Stromal cell of bone marrow (primary cell): ENCODE measurements around the gene PRAMEF2.
"Not testable (repeated sequence)": the region's sequence is repeated elsewhere in the genome, so short reads cannot be mapped to it uniquely, and the experiment has no call there.

Experiments
- DNase-seq: peaks from one replicate; pipeline ENCODE4 v3.0.0-alpha.2; 2012; ENCODE audit warnings: low read depth

The PRAMEF2 gene, protein sequence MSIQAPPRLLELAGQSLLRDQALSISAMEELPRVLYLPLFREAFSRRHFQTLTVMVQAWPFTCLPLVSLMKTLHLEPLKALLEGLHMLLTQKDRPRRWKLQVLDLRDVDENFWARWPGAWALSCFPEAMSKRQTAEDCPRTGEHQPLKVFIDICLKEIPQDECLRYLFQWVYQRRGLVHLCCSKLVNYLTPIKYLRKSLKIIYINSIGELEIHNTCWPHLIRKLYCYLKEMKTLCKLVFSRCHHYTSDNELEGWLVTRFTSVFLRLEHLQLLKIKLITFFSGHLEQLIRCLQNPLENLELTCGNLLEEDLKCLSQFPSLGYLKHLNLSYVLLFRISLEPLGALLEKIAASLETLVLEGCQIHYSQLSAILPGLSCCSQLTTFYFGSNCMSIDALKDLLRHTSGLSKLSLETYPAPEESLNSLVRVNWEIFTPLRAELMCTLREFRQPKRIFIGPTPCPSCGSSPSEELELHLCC

GRCh38 chr1:12856786-12857185 is at the start of gene PRAMEF2:
PRAMEF2 (plus strand) TSS chr1:12857086; CDS start chr1:12859010, 1,924 bp downstream.
- not testable (repeated sequence) for DNase-seq

DNA sequence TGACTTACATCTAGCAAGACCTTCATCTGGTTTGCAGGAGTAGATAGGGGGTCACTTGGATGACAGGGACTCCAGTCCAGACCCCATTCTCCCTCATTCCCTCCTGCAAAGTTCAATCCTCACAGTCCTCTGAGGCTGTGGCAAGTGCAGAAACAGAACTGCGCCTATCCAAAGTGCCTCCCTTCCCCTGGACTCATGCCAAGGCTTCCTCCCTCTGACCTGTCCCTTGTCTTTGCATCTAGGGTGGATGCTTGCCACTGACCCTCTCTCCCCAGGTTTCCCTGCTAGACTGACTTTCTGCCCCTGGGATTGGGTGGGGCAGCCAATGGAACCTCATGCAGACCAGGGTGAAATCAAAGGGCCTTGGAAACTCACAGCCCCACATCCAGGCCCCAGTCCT is 47.0 kb upstream of the PRAMEF2 start:
- DNase-seq = no peak

DNA sequence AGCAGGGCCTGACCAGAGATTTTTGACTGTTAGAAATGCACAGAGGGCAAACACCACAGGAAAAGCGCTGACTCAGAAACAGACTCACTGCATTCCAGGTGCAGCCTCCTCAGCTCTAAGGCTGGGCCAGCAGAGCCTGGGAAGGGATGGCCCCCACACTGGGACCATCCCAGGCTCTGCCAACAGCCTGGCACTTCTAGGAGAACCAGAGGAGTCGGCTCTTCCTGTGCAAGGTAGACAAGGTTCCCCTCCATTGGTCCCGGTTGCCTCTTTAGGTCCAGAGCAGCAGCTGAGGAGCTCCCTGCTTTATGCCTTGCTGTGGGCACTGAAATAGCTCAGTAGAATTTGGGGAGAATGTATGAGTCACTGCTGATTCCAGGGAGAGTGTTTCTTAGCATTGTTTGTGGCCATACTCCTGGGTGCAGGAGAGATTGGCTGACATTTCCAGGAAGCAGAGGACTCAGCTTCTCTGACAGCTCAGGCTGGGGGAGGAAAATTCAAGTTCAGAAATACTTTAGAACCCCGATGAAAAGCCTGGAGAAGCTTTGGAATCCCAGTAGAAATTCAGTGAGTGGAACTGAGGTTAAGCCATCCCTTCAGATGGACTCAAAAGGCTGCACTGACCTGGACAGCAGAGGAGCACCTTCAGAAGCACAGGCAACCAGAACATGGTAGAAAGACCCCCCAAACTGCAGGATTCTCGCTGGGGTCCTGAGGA is 46.0 kb upstream of the PRAMEF2 start:
- DNase-seq = peak; percentile 21

DNA sequence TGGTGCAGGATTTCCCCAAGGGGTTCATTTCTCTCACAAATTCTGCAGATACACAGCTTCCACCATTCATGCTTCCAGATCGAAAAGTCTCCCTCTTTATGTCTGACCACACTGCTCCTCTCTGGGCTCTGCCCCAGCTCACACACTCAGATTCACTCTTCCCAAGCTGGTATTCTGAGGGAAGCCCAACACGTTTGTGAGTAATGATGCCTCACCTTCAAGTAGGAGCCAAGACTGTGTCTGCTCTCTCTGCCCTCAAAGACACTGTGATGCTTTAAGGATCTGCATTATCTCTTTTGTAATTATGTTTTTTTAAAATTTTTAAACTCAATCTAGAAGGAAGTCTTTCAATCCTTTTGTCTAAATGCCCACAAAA is 45.5 kb upstream of the PRAMEF2 start:
- DNase-seq = peak; percentile 3

GRCh38 chr1:12819061-12819460 is 37.8 kb upstream of the PRAMEF2 start:
- not testable (repeated sequence) for DNase-seq

DNA sequence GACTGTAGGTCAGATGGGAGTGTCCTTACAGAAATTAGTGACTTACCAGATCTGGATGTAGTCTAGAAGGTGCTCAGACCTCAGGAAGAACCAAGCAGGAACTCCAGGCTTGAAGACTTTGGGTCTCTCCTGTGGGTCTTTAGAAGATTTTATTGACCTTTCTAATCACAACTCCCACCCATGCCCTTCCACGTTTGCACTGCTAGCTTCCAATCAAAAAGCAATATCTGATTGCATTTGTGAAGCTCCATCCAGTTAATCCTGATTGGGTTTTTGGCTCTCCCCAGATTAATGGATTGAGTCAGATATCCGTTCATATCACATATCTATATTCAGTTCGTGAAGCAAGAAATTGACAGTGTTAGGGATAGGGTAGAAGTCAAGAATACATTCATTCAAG is 25.6 kb upstream of the PRAMEF2 start, which contains the start of gene PRAMEF11:
Gene PRAMEF11 (minus strand): TSS at position 101 of the 400 bp plus-strand sequence. CDS start 2,621 bp downstream, outside the sequence.
- DNase-seq = not testable (repeated sequence)

DNA sequence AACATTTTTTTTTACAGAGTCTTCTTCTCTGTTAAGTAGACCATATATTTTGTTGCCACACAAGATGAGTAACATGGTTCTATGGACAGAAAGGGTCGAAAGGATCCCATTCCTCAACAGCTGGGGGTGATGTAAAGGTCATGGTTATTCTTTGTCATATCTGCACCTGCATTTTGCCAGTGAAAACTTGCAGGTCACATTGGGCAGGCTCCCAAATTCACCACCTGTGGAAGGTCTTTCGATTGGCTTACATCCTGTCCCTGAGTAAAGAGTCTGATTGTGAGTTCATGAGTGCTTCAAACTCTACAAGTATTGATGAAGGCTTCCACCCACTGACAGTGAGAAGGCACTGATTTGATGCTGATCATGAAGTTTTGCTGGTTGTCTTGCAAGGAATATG is 23.6 kb upstream of the PRAMEF2 start:
- DNase-seq = not testable (repeated sequence)

GRCh38 chr1:12848620-12849019 is 8.3 kb upstream of the PRAMEF2 start, which contains the start of gene HNRNPCL1:
HNRNPCL1 (minus strand) TSS chr1:12848720; CDS start chr1:12848289, 431 bp downstream.
- DNase-seq = not testable (repeated sequence)

DNA sequence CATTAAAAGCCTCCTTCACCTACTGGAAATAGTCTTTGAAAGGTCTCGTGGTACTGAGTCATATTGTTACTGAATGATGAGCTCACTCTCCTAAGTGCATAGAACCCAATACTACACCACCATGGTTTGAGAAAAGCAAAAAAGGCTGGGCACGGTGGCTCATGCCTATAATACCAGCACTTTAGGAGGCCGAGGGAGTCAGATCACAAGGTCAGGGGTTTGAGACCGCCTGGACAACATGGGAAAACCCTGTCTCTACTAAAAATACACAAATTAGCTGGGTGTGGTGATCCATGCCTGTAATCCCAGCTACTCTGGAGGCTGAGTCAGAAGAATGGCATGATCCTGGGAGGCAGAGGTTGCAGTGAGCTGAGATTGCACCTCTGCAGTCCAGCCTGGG is 5.1 kb upstream of the PRAMEF2 start:
- DNase-seq = peak; percentile 60

GRCh38 chr1:12863131-12863880 is 6.4 kb downstream of the PRAMEF2 start:
- not testable (repeated sequence) for DNase-seq

DNA sequence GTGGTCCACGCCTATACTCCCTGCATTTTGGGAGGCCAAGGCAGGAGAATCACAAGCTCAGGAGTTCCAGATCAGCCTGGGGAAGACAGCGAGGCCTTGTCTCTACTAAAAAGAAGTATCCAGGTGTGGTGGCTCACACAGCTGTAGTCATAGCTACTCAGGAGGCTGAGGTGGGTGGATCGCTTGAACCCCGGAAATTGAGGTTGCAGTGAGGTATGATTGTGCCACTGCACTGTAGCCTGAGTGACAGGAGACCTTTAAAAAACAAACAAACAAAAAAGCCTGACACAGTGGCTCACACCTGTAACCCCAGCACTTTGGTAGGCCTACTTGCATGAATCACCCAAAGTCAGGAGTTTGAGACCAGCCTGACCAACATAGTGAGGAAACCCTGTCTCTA is 21.6 kb downstream of the PRAMEF2 start:
- not testable (repeated sequence) for DNase-seq

- not testable (repeated sequence) for DNase-seq
Measured at GRCh38 chr1:12886101-12886500, 29.2 kb downstream of the PRAMEF2 start, which contains the start of gene PRAMEF4. PRAMEF4 (minus strand) TSS chr1:12886201; CDS start chr1:12883394, 2,807 bp downstream.

GRCh38 chr1:12898170-12898569 is 41.3 kb downstream of the PRAMEF2 start, which contains the start of gene PRAMEF10:
PRAMEF10 (minus strand) TSS chr1:12898270; CDS start chr1:12895847, 2,423 bp downstream.
- DNase-seq = not testable (repeated sequence)

DNA sequence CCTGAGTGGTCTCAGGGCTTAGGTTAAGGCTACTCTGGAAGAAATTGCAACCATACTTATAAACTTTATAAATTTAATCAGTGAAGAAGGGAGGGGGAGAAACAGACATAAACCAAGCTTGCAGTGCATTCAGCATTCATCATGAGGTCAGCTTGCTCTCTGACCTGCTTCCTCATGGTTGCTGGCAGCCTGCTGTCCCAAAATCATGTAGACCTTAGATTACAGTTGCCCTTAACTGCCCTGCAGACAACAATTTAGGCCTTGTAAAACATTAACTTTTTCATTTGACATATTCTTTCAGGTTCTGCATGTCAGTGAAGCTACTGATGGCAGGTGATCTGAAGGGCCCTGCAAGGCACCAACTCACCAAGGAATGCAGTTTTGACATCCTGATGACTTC is 42.3 kb downstream of the PRAMEF2 start:
- not testable (repeated sequence) for DNase-seq

GRCh38 chr1:12903793-12904572 is 47.1 kb downstream of the PRAMEF2 start:
- DNase-seq = not testable (repeated sequence)
